Ascending aorta (tissue), 2 donors: ENCODE measurements around the gene NIM1K. TPM values are rescaled to one million over a fixed set of nuclear protein-coding genes. Genes with fewer than 3 reads are reported as not detected.

Source experiments
- DNase-seq, 2 donors: peaks; one replicate each; pipeline ENCODE4 v3.0.0-alpha.2; 2019; ENCODE audit warnings: low spot score in 2 of 2
- H3K27ac ChIP-seq, 2 donors: fragments of 200-600 bp; sonication (generic); one replicate each; pipeline ENCODE4 v1.5.1; 2016 to 2017; ENCODE audit warnings: mild to moderate bottlenecking in 1 of 2
- H3K27me3 ChIP-seq: fragments of 200-600 bp; sonication (generic); one replicate; pipeline ENCODE4 v1.5.1; 2017
- H3K36me3 ChIP-seq, 2 donors: fragments of 200-600 bp; sonication (generic); one replicate each; pipeline ENCODE4 v1.5.1; 2016
- H3K4me1 ChIP-seq, 2 donors: fragments of 200-600 bp; sonication (generic); one replicate each; pipeline ENCODE4 v1.5.1; 2016 to 2017; ENCODE audit warnings: mild to moderate bottlenecking in 1 of 2
- H3K4me3 ChIP-seq, 2 donors: fragments of 200-600 bp; sonication (generic); one replicate each; pipeline ENCODE4 v1.5.1; 2016 to 2017; ENCODE audit warnings: mild to moderate bottlenecking in 1 of 2
- H3K9me3 ChIP-seq, 2 donors: fragments of 200-600 bp; sonication (generic); one replicate each; pipeline ENCODE4 v1.5.1; 2016
- CTCF ChIP-seq, 3 experiments: fragments of 200-600 bp in 2 of 3; fragments of 450-650 bp in 1 of 3; sonication (generic) in 2 of 3; IDR thresholded peaks; one replicate each; pipeline ENCODE4 v1.5.1; 2016 to 2019; ENCODE audit warnings: antibody characterized with exemption in 3 of 3, mild to moderate bottlenecking in 1 of 3, moderate library complexity in 1 of 3
- intact Hi-C: fragments of 100-400 bp; cut with DNase I; formaldehyde crosslinking; loops from one replicate; pipeline ENCODE4 v1.15.1; 2023
- total RNA-seq: library from RNA; depleted of rRNA; stranded (reverse); fragments of >200 nt; gene quantifications from one replicate; pipeline ENCODE4 v1.1.0, GENCODE V29; 2016

NIM1K gene
- total RNA-seq, 1 donor from 2014 or later: not detected

- TF ChIP-seq CTCF (IDR thresholded peaks at IDR 0.05): no peak
- no peak for DNase-seq
- no peaks in the 10 kb centered on the region for H3K27me3 ChIP-seq
- H3K9me3 ChIP-seq: no peaks in the 10 kb centered on the region
- intact Hi-C loops: no loop called here
- no peaks in the 10 kb centered on the region for H3K4me1 ChIP-seq
- H3K4me3 ChIP-seq: no peak overlapping the region
- no peak overlapping the region for H3K27ac ChIP-seq
- no peaks in the 10 kb centered on the region for H3K36me3 ChIP-seq
Measured at GRCh38 chr5:43231977-43232376, 40.0 kb downstream of the NIM1K start.

- H3K4me3 ChIP-seq: no peak overlapping the region
- no peak for DNase-seq
- no peaks in the 10 kb centered on the region for H3K4me1 ChIP-seq
- no peak overlapping the region for H3K27ac ChIP-seq
- intact Hi-C loops: no loop called here
- TF ChIP-seq CTCF (IDR thresholded peaks at IDR 0.05): no peak
- no peaks in the 10 kb centered on the region for H3K27me3 ChIP-seq
- no peaks in the 10 kb centered on the region for H3K36me3 ChIP-seq
- H3K9me3 ChIP-seq: no peaks in the 10 kb centered on the region
Measured at GRCh38 chr5:43232943-43233833, 41.2 kb downstream of the NIM1K start.

GRCh38 chr5:43233946-43234345 lies 41.9 kb downstream of the NIM1K start:
- Histone ChIP-seq H3K27ac (no peak overlapping the region), H3K9me3 (no peaks in the 10 kb centered on the region), H3K27me3 (no peaks in the 10 kb centered on the region), H3K4me1 (no peaks in the 10 kb centered on the region), H3K4me3 (no peak overlapping the region), H3K36me3 (no peaks in the 10 kb centered on the region)
- no peak for DNase-seq
- no peak for TF ChIP-seq CTCF (IDR thresholded peaks at IDR 0.05)
- intact Hi-C loops: no loop called here

- DNase-seq: no peak
- H3K4me3 ChIP-seq: no peak overlapping the region
- TF ChIP-seq CTCF (IDR thresholded peaks at IDR 0.05): no peak
- H3K9me3 ChIP-seq: no peaks in the 10 kb centered on the region
- H3K27ac ChIP-seq: no peak overlapping the region
- intact Hi-C loops: no loop called here
- H3K27me3 ChIP-seq: no peaks in the 10 kb centered on the region
- H3K4me1 ChIP-seq: no peaks in the 10 kb centered on the region
- H3K36me3 ChIP-seq: no peaks in the 10 kb centered on the region
Measured at GRCh38 chr5:43236653-43237355, 44.8 kb downstream of the NIM1K start.

GRCh38 chr5:43242196-43242595 lies 50.2 kb downstream of the NIM1K start:
- Histone ChIP-seq H3K9me3 (no peaks in the 10 kb centered on the region), H3K27me3 (no peaks in the 10 kb centered on the region), H3K36me3 (no peaks in the 10 kb centered on the region), H3K4me1 (no peaks in the 10 kb centered on the region), H3K4me3 (no peak overlapping the region), H3K27ac (no peak overlapping the region)
- DNase-seq: no peak
- intact Hi-C loops: no loop called here
- no peak for TF ChIP-seq CTCF (IDR thresholded peaks at IDR 0.05)
